ENCODE data around the gene C21orf91. TPM values are rescaled to one million over a fixed set of nuclear protein-coding genes. Genes with fewer than 3 reads are reported as not detected.

Gene C21orf91
- total and polyA plus RNA-seq, 2 experiments from 2014 or later: 10.9 to 20.0 TPM

- TF ChIP-seq, protein P1, sequence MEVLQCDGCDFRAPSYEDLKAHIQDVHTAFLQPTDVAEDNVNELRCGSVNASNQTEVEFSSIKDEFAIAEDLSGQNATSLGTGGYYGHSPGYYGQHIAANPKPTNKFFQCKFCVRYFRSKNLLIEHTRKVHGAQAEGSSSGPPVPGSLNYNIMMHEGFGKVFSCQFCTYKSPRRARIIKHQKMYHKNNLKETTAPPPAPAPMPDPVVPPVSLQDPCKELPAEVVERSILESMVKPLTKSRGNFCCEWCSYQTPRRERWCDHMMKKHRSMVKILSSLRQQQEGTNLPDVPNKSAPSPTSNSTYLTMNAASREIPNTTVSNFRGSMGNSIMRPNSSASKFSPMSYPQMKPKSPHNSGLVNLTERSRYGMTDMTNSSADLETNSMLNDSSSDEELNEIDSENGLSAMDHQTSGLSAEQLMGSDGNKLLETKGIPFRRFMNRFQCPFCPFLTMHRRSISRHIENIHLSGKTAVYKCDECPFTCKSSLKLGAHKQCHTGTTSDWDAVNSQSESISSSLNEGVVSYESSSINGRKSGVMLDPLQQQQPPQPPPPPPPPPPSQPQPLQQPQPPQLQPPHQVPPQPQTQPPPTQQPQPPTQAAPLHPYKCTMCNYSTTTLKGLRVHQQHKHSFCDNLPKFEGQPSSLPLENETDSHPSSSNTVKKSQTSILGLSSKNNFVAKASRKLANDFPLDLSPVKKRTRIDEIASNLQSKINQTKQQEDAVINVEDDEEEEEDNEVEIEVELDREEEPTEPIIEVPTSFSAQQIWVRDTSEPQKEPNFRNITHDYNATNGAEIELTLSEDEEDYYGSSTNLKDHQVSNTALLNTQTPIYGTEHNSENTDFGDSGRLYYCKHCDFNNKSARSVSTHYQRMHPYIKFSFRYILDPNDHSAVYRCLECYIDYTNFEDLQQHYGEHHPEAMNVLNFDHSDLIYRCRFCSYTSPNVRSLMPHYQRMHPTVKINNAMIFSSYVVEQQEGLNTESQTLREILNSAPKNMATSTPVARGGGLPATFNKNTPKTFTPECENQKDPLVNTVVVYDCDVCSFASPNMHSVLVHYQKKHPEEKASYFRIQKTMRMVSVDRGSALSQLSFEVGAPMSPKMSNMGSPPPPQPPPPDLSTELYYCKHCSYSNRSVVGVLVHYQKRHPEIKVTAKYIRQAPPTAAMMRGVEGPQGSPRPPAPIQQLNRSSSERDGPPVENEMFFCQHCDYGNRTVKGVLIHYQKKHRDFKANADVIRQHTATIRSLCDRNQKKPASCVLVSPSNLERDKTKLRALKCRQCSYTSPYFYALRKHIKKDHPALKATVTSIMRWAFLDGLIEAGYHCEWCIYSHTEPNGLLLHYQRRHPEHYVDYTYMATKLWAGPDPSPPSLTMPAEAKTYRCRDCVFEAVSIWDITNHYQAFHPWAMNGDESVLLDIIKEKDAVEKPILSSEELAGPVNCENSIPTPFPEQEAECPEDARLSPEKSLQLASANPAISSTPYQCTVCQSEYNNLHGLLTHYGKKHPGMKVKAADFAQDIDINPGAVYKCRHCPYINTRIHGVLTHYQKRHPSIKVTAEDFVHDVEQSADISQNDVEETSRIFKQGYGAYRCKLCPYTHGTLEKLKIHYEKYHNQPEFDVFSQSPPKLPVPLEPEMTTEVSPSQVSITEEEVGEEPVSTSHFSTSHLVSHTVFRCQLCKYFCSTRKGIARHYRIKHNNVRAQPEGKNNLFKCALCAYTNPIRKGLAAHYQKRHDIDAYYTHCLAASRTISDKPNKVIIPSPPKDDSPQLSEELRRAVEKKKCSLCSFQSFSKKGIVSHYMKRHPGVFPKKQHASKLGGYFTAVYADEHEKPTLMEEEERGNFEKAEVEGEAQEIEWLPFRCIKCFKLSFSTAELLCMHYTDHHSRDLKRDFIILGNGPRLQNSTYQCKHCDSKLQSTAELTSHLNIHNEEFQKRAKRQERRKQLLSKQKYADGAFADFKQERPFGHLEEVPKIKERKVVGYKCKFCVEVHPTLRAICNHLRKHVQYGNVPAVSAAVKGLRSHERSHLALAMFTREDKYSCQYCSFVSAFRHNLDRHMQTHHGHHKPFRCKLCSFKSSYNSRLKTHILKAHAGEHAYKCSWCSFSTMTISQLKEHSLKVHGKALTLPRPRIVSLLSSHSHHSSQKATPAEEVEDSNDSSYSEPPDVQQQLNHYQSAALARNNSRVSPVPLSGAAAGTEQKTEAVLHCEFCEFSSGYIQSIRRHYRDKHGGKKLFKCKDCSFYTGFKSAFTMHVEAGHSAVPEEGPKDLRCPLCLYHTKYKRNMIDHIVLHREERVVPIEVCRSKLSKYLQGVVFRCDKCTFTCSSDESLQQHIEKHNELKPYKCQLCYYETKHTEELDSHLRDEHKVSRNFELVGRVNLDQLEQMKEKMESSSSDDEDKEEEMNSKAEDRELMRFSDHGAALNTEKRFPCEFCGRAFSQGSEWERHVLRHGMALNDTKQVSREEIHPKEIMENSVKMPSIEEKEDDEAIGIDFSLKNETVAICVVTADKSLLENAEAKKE (CRISPR knock-in tag; IDR thresholded peaks at IDR 0.05): no peak
- TF ChIP-seq JUNB (IDR thresholded peaks at IDR 0.05; ENCODE audit: unreplicated experiment): no peak
- TF ChIP-seq CTCF (conservative IDR thresholded peaks at IDR 0.05; ENCODE audit: low read depth in 2 of 2): no peak
- no peak for TF ChIP-seq NANOG (IDR thresholded peaks at IDR 0.05; ENCODE audit: borderline replicate concordance)
- TF ChIP-seq EZH2phosphoT487 (IDR thresholded peaks at IDR 0.05; ENCODE audit: unreplicated experiment): no peak
- no peak for TF ChIP-seq ZNF331 (CRISPR knock-in tag; IDR thresholded peaks at IDR 0.05; ENCODE audit: low read depth)
- no peak for TF ChIP-seq STAT1 (IDR thresholded peaks at IDR 0.05; ENCODE audit: unreplicated experiment)
- no peak for TF ChIP-seq ZNF114 (CRISPR knock-in tag; IDR thresholded peaks at IDR 0.05)
- TF ChIP-seq, protein P2, sequence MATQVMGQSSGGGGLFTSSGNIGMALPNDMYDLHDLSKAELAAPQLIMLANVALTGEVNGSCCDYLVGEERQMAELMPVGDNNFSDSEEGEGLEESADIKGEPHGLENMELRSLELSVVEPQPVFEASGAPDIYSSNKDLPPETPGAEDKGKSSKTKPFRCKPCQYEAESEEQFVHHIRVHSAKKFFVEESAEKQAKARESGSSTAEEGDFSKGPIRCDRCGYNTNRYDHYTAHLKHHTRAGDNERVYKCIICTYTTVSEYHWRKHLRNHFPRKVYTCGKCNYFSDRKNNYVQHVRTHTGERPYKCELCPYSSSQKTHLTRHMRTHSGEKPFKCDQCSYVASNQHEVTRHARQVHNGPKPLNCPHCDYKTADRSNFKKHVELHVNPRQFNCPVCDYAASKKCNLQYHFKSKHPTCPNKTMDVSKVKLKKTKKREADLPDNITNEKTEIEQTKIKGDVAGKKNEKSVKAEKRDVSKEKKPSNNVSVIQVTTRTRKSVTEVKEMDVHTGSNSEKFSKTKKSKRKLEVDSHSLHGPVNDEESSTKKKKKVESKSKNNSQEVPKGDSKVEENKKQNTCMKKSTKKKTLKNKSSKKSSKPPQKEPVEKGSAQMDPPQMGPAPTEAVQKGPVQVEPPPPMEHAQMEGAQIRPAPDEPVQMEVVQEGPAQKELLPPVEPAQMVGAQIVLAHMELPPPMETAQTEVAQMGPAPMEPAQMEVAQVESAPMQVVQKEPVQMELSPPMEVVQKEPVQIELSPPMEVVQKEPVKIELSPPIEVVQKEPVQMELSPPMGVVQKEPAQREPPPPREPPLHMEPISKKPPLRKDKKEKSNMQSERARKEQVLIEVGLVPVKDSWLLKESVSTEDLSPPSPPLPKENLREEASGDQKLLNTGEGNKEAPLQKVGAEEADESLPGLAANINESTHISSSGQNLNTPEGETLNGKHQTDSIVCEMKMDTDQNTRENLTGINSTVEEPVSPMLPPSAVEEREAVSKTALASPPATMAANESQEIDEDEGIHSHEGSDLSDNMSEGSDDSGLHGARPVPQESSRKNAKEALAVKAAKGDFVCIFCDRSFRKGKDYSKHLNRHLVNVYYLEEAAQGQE (IDR thresholded peaks at IDR 0.05; ENCODE audit: unreplicated experiment): no peak
- no peak for TF ChIP-seq CREB1 (CRISPR knock-in tag; IDR thresholded peaks at IDR 0.05; ENCODE audit: low read depth)
- no peak for TF ChIP-seq EZH2 (IDR thresholded peaks at IDR 0.05; ENCODE audit: low read depth, unreplicated experiment)
Observed at GRCh38 chr21:17858747-17859146, 39.6 kb upstream of the C21orf91 start (continued).

Data from GM23338 (cell line).